Endothelial cell of umbilical vein (primary cell): ENCODE data around the gene CRIM1. TPM values are rescaled to one million over a fixed set of nuclear protein-coding genes. Genes with fewer than 3 reads are reported as not detected.

ENCODE experiments used
- BruUV-seq: library from RNA; stranded (reverse); fragments of 400-500 nt; replicated peaks from 2 replicates; lab custom pipeline; 2021; lab: Mats Ljungman, UMichigan
- CTCF ChIA-PET: fragments of 300-600, 350-600 bp; sonication (Branson Sonifier 250); formaldehyde crosslinking; loops from one replicate; lab custom pipeline; 2021; ENCODE audit warnings: antibody characterized with exemption, inconsistent platforms; lab: Charles Lee
- POLR2A ChIA-PET: fragments of 300-600, 350-600 bp; sonication (Branson Sonifier 250); formaldehyde crosslinking; loops from one replicate; lab custom pipeline; 2021; ENCODE audit warnings: antibody characterized with exemption, inconsistent platforms; lab: Charles Lee
- DNase-seq: peaks from one replicate; pipeline ENCODE4 v3.0.0-alpha.2; 2011; ENCODE audit warnings: low read depth, low spot score
- FAIRE-seq: peaks from 2 replicates; lab custom pipeline; 2011; peaks lifted over from hg19 to GRCh38; lab: Jason Lieb, UNC
- H2AFZ ChIP-seq: 2 replicates; pipeline ENCODE4 v1.6.0; 2012; ENCODE audit warnings: low read depth, low read length, control low read depth, inconsistent platforms
- H3K27ac ChIP-seq: 2 replicates; pipeline ENCODE4 v1.5.1; 2011; ENCODE audit warnings: low read depth, mild to moderate bottlenecking, control low read depth, low read length, moderate library complexity; ENCODE audit not compliant: insufficient read depth
- H3K27me3 ChIP-seq, 2 experiments: 2 replicates each; pipeline versions ENCODE4 v1.6.0 to v1.6.1; 2011; ENCODE audit warnings: low read length in 2 of 2, mixed read lengths in 1 of 2; ENCODE audit not compliant: control insufficient read depth in 2 of 2, insufficient read depth in 2 of 2
- H3K36me3 ChIP-seq, 2 experiments: 2 replicates in 1 of 2; 3 replicates in 1 of 2; pipeline ENCODE4 v1.5.1; 2011; ENCODE audit warnings: low read length in 2 of 2, mild to moderate bottlenecking in 1 of 2, moderate library complexity in 1 of 2; ENCODE audit not compliant: control insufficient read depth in 2 of 2, insufficient read depth in 2 of 2; ENCODE audit errors: extremely low read depth in 1 of 2
- H3K4me1 ChIP-seq: 3 replicates; pipeline ENCODE4 v1.5.1; 2011; ENCODE audit warnings: mild to moderate bottlenecking, low read length; ENCODE audit not compliant: control insufficient read depth, insufficient read depth; ENCODE audit errors: extremely low read depth
- H3K4me2 ChIP-seq: 2 replicates; pipeline ENCODE4 v1.6.1; 2011; ENCODE audit warnings: low read length, control low read depth, mixed read lengths; ENCODE audit not compliant: insufficient read depth
- H3K4me3 ChIP-seq, 3 experiments: fragments of 200-600 bp in 1 of 3; sonication (generic), shearing (Covaris generic) in 1 of 3; replicated peaks in 1 of 3; 2 replicates each; pipeline ENCODE4 v1.5.1; 2011 to 2016; ENCODE audit warnings: control low read depth in 3 of 3, low read length in 3 of 3, mild to moderate bottlenecking in 2 of 3, inconsistent platforms in 1 of 3, low read depth in 1 of 3, moderate library complexity in 1 of 3; ENCODE audit not compliant: insufficient read depth in 1 of 3
- H3K79me2 ChIP-seq: 2 replicates; pipeline ENCODE4 v1.6.0; 2012; ENCODE audit warnings: low read length, inconsistent platforms; ENCODE audit not compliant: control insufficient read depth, insufficient read depth
- H3K9ac ChIP-seq: replicated peaks from 2 replicates; pipeline ENCODE3; 2011; ENCODE audit warnings: low read length, control low read depth; ENCODE audit not compliant: insufficient read depth; ENCODE audit errors: extremely low read depth
- H3K9me1 ChIP-seq: replicated peaks from 3 replicates; pipeline ENCODE4 v1.6.0; 2011; ENCODE audit warnings: mild to moderate bottlenecking, low read length; ENCODE audit not compliant: control insufficient read depth, insufficient read depth; ENCODE audit errors: extremely low read depth
- H3K9me3 ChIP-seq: replicated peaks from 2 replicates; pipeline ENCODE4 v1.5.1; 2012; ENCODE audit warnings: low read length, inconsistent platforms; ENCODE audit not compliant: control insufficient read depth, insufficient read depth
- H4K20me1 ChIP-seq: replicated peaks from 2 replicates; pipeline ENCODE3; 2011; ENCODE audit warnings: mild to moderate bottlenecking, low read length; ENCODE audit not compliant: control insufficient read depth, insufficient read depth; ENCODE audit errors: extremely low read depth
- CTCF ChIP-seq, 2 donors: IDR thresholded peaks; 1 replicate in 1 of 2; 2 replicates in 1 of 2; pipeline ENCODE4 v1.5.1; 2011; ENCODE audit warnings: low read length in 2 of 2, mild to moderate bottlenecking in 2 of 2, moderate library complexity in 2 of 2, control low read depth in 1 of 2, inconsistent platforms in 1 of 2, low read depth in 1 of 2; ENCODE audit not compliant: insufficient read depth in 1 of 2; ENCODE audit errors: extremely low read depth in 1 of 2
- EZH2 ChIP-seq: IDR thresholded peaks from 2 replicates; pipeline ENCODE4 v1.6.1; 2012; ENCODE audit warnings: borderline replicate concordance, low read depth, mild to moderate bottlenecking, moderate library complexity, low read length, inconsistent platforms; ENCODE audit not compliant: severe bottlenecking
- FOS ChIP-seq: IDR thresholded peaks from 2 replicates; pipeline ENCODE4 v1.6.1; 2011; ENCODE audit warnings: mild to moderate bottlenecking, low read length, moderate library complexity, borderline replicate concordance; ENCODE audit not compliant: insufficient read depth
- GATA2 ChIP-seq: IDR thresholded peaks from 2 replicates; pipeline ENCODE4 v1.7.0; 2011; ENCODE audit warnings: low read depth, mild to moderate bottlenecking, moderate library complexity, mixed read lengths, low read length; ENCODE audit not compliant: insufficient read length, insufficient read depth
- JUN ChIP-seq: IDR thresholded peaks from 2 replicates; pipeline ENCODE4 v1.6.1; 2011; ENCODE audit warnings: borderline replicate concordance, low read depth; ENCODE audit not compliant: insufficient read length, insufficient read depth
- MAX ChIP-seq: IDR thresholded peaks from 2 replicates; pipeline ENCODE4 v1.6.1; 2011; ENCODE audit not compliant: insufficient read depth, insufficient read length
- MYC ChIP-seq: IDR thresholded peaks from one replicate; pipeline ENCODE4 v1.6.1; 2011; ENCODE audit warnings: mild to moderate bottlenecking, low read depth, low read length
- POLR2A ChIP-seq: IDR thresholded peaks from 2 replicates; pipeline ENCODE4 v1.6.1; 2012; ENCODE audit warnings: low read depth, mild to moderate bottlenecking, control low read depth, low read length
- POLR2AphosphoS5 ChIP-seq: IDR thresholded peaks from 2 replicates; pipeline ENCODE4 v1.6.1; 2012; ENCODE audit warnings: low read depth, mild to moderate bottlenecking, control low read depth, low read length, moderate library complexity; ENCODE audit not compliant: insufficient read depth
- dilution Hi-C: fragments of 300-500 bp; cut with MboI; formaldehyde crosslinking; loops from one replicate; pipeline ENCODE4 v1.15.0; 2019; ENCODE audit warnings: low sequenced_read_pairs; ENCODE audit not compliant: extremely low pct_ligation_motif_present
- intact Hi-C: fragments of 100-400 bp; cut with micrococcal nuclease; formaldehyde crosslinking; loops from one replicate; pipeline ENCODE4 v1.10.0; 2022
- polyA plus RNA-seq, 4 experiments: library from polyadenylated mRNA; depleted of rRNA in 3 of 4; stranded (reverse) in 3 of 4; unstranded in 1 of 4; fragments of >200 nt; gene quantifications; 2 replicates each; pipeline versions ENCODE4 v1.2.1 to v1.2.3, GENCODE V29; 2011 to 2012; ENCODE audit warnings: missing spikeins in 1 of 4
- total RNA-seq: library from RNA; stranded (reverse); gene quantifications from 2 replicates; pipeline ENCODE4 v1.2.3, GENCODE V29; 2021

The CRIM1 gene
- total and polyA plus RNA-seq, 2 donors (not counting 3 experiments of a cell fraction or from before 2014, with no cell fraction given): 422 to 649 TPM

GRCh38 chr2:36445185-36445866 is 89.7 kb downstream of the CRIM1 start:
- no peaks in the 10 kb centered on the region for H3K27me3 ChIP-seq
- H3K79me2 ChIP-seq: peaks cover 94% of the 10 kb centered on the region
- no peak overlapping the region for H3K4me2 ChIP-seq
- no peak overlapping the region for H3K4me3 ChIP-seq
- FAIRE-seq (no peak), DNase-seq (no peak)
- no peak for TF ChIP-seq FOS
- TF ChIP-seq POLR2A: no peak
- TF ChIP-seq GATA2: no peak
- TF ChIP-seq JUN: no peak
- TF ChIP-seq MYC: no peak
- TF ChIP-seq EZH2: no peak
- no peak for TF ChIP-seq POLR2AphosphoS5
- no peak for TF ChIP-seq MAX
- TF ChIP-seq CTCF (IDR thresholded peaks at IDR 0.05; ENCODE audit: extremely low read depth in 1 of 2, insufficient read depth in 1 of 2, low read depth in 1 of 2, low read length in 2 of 2): no peak
- BruUV-seq: no TSS peak
- no peak overlapping the region for H3K9ac ChIP-seq
- H3K27ac ChIP-seq: no peak overlapping the region
- no peaks in the 10 kb centered on the region for H3K9me1 ChIP-seq
- dilution Hi-C loops (no loop called here), intact Hi-C loops (no loop called here)
- ChIA-PET POLR2A (no interaction called here), CTCF (interaction anchor here (1.0 kb wide), 1 partner anchor 15 kb away, joined by 5 read pairs; no protein-coding TSS in a partner anchor)
- no peaks in the 10 kb centered on the region for H4K20me1 ChIP-seq
- no peak overlapping the region for H2AFZ ChIP-seq
- peaks cover 98% of the 10 kb centered on the region for H3K4me1 ChIP-seq
- H3K36me3 ChIP-seq: peaks cover 34 to 68% of the 10 kb centered on the region in 2 experiments
- no peaks in the 10 kb centered on the region for H3K9me3 ChIP-seq
